ENCODE data around the gene SLC4A11. TPM values are rescaled to one million over a fixed set of nuclear protein-coding genes. Genes with fewer than 3 reads are reported as not detected.

SLC4A11 gene
- total and polyA plus RNA-seq, 2 donors (not counting 1 experiment from before 2014, with no cell fraction given) = 0.56 to 1.7 TPM

DNA sequence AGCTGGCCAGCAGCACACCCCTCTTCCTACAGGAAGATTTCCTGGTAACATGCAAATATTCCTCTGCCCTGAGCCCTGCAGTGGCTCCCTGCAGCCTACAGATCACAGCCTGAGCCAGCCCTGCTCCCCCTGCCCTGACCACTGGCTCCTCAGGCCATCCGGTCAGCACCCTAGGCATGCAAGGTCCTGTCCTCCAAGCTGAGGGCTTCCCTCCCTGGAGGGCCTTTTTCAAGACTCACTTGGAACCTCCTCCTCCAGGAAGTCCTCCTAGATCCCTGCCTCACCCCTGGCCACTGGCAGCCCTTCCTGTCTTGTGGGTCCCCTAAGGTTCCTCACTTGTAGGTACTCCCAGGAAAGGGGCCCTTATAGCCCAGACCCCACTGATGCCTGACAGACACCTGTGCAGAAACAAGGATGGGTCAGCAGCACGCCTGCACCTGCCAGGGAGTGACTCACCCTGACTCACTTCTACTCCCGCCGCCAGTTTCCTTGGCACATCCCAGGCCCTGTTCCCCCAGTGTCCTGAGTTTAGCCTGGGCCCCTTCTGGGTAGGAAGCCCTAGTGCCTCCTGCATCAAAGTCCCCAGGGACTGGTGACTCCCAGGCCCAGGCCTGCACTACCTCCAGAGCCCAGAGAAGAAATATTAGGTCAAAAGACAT is 3.2 kb downstream of the SLC4A11 start:
- H3K36me3 ChIP-seq (ENCODE audit: control insufficient read depth, insufficient read depth, low read length) = no peaks in the 10 kb centered on the region
- H3K4me1 ChIP-seq (ENCODE audit: control insufficient read depth, extremely low read depth, insufficient read depth, low read length) = no peaks in the 10 kb centered on the region
- no peaks in the 10 kb centered on the region for H3K79me2 ChIP-seq (ENCODE audit: control insufficient read depth, insufficient read depth, low read length)
- no peak overlapping the region for H2AFZ ChIP-seq (ENCODE audit: low read length)
- TF ChIP-seq EZH2 (IDR thresholded peaks at IDR 0.05; ENCODE audit: low read length, missing control alignments) = no peak
- TF ChIP-seq, protein P1, sequence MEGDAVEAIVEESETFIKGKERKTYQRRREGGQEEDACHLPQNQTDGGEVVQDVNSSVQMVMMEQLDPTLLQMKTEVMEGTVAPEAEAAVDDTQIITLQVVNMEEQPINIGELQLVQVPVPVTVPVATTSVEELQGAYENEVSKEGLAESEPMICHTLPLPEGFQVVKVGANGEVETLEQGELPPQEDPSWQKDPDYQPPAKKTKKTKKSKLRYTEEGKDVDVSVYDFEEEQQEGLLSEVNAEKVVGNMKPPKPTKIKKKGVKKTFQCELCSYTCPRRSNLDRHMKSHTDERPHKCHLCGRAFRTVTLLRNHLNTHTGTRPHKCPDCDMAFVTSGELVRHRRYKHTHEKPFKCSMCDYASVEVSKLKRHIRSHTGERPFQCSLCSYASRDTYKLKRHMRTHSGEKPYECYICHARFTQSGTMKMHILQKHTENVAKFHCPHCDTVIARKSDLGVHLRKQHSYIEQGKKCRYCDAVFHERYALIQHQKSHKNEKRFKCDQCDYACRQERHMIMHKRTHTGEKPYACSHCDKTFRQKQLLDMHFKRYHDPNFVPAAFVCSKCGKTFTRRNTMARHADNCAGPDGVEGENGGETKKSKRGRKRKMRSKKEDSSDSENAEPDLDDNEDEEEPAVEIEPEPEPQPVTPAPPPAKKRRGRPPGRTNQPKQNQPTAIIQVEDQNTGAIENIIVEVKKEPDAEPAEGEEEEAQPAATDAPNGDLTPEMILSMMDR (conservative IDR thresholded peaks at IDR 0.05 in 1 of 2, IDR thresholded peaks at IDR 0.05 in 1 of 2; ENCODE audit: low read depth in 1 of 2, low read length in 2 of 2) = no peak
- H3K9me3 ChIP-seq (ENCODE audit: control insufficient read depth, insufficient read depth, low read depth, low read length) = no peaks in the 10 kb centered on the region
- H3K9ac ChIP-seq (ENCODE audit: insufficient read depth, low read length) = no peak overlapping the region
- H3K27ac ChIP-seq (ENCODE audit: insufficient read depth, low read length) = no peak overlapping the region
- peak; percentile 35 to 36 for DNase-seq (ENCODE audit: low read depth in 2 of 2)
- H4K20me1 ChIP-seq (ENCODE audit: control insufficient read depth, extremely low read depth, insufficient read depth, low read length) = no peaks in the 10 kb centered on the region
- peaks cover 12% of the 10 kb centered on the region for H3K27me3 ChIP-seq (ENCODE audit: control insufficient read depth, insufficient read depth, low read length)
- no peak overlapping the region for H3K4me2 ChIP-seq (ENCODE audit: extremely low read depth, insufficient read depth, low read length)
- no peak overlapping the region for H3K4me3 ChIP-seq (replicated peaks in 1 of 4; ENCODE audit: control extremely low read depth in 1 of 4, insufficient read depth in 1 of 4, low read depth in 3 of 4, low read length in 4 of 4)

GRCh38 chr20:3233991-3234498 is 4.9 kb downstream of the SLC4A11 start:
- Histone ChIP-seq H3K4me2 (ENCODE audit: extremely low read depth, insufficient read depth, low read length) (no peak overlapping the region), H3K9ac (ENCODE audit: insufficient read depth, low read length) (no peak overlapping the region), H4K20me1 (ENCODE audit: control insufficient read depth, extremely low read depth, insufficient read depth, low read length) (no peaks in the 10 kb centered on the region), H3K36me3 (ENCODE audit: control insufficient read depth, insufficient read depth, low read length) (no peaks in the 10 kb centered on the region), H3K9me3 (ENCODE audit: control insufficient read depth, insufficient read depth, low read depth, low read length) (no peaks in the 10 kb centered on the region), H3K27ac (ENCODE audit: insufficient read depth, low read length) (no peak overlapping the region), H2AFZ (ENCODE audit: low read length) (no peak overlapping the region), H3K79me2 (ENCODE audit: control insufficient read depth, insufficient read depth, low read length) (no peaks in the 10 kb centered on the region), H3K27me3 (ENCODE audit: control insufficient read depth, insufficient read depth, low read length) (peaks cover 4% of the 10 kb centered on the region), H3K4me3 (replicated peaks in 1 of 4; ENCODE audit: control extremely low read depth in 1 of 4, insufficient read depth in 1 of 4, low read depth in 3 of 4, low read length in 4 of 4) (no peak overlapping the region), H3K4me1 (ENCODE audit: control insufficient read depth, extremely low read depth, insufficient read depth, low read length) (no peaks in the 10 kb centered on the region)
- DNase-seq (ENCODE audit: low read depth in 2 of 2) = no peak
- no peak for TF ChIP-seq EZH2 (IDR thresholded peaks at IDR 0.05; ENCODE audit: low read length, missing control alignments)
- TF ChIP-seq, protein P1 (conservative IDR thresholded peaks at IDR 0.05 in 1 of 2, IDR thresholded peaks at IDR 0.05 in 1 of 2; ENCODE audit: low read depth in 1 of 2, low read length in 2 of 2) = no peak

GRCh38 chr20:3233131-3233990 is 5.6 kb downstream of the SLC4A11 start:
- TF ChIP-seq, protein P1 (conservative IDR thresholded peaks at IDR 0.05 in 1 of 2, IDR thresholded peaks at IDR 0.05 in 1 of 2; ENCODE audit: low read depth in 1 of 2, low read length in 2 of 2) = no peak
- TF ChIP-seq EZH2 (IDR thresholded peaks at IDR 0.05; ENCODE audit: low read length, missing control alignments) = no peak

More at GRCh38 chr20:3233131-3233990, 5.6 kb downstream of the SLC4A11 start:
- H3K9me3 ChIP-seq (ENCODE audit: control insufficient read depth, insufficient read depth, low read depth, low read length) = no peaks in the 10 kb centered on the region
- no peak overlapping the region for H3K4me2 ChIP-seq (ENCODE audit: extremely low read depth, insufficient read depth, low read length)
- no peaks in the 10 kb centered on the region for H3K79me2 ChIP-seq (ENCODE audit: control insufficient read depth, insufficient read depth, low read length)
- no peaks in the 10 kb centered on the region for H3K4me1 ChIP-seq (ENCODE audit: control insufficient read depth, extremely low read depth, insufficient read depth, low read length)
- H3K4me3 ChIP-seq (replicated peaks in 1 of 4; ENCODE audit: control extremely low read depth in 1 of 4, insufficient read depth in 1 of 4, low read depth in 3 of 4, low read length in 4 of 4) = no peak overlapping the region
- H4K20me1 ChIP-seq (ENCODE audit: control insufficient read depth, extremely low read depth, insufficient read depth, low read length) = no peaks in the 10 kb centered on the region
- H3K9ac ChIP-seq (ENCODE audit: insufficient read depth, low read length) = no peak overlapping the region
- DNase-seq (ENCODE audit: low read depth in 2 of 2) = no peak
- no peak overlapping the region for H2AFZ ChIP-seq (ENCODE audit: low read length)
- H3K36me3 ChIP-seq (ENCODE audit: control insufficient read depth, insufficient read depth, low read length) = no peaks in the 10 kb centered on the region
- no peak overlapping the region for H3K27ac ChIP-seq (ENCODE audit: insufficient read depth, low read length)
- peaks cover 4% of the 10 kb centered on the region for H3K27me3 ChIP-seq (ENCODE audit: control insufficient read depth, insufficient read depth, low read length)

Measured in fibroblast of lung (primary cell).